GM12865 (cell line): ENCODE data around the gene SLC12A7.
"Not testable (repeated sequence)": the region's sequence is repeated elsewhere in the genome, so short reads cannot be mapped to it uniquely, and the experiment has no call there.

ENCODE experiments used
- DNase-seq: peaks from one replicate; pipeline ENCODE4 v3.0.0; 2010; ENCODE audit warnings: low read depth
- H3K4me3 ChIP-seq: 2 replicates; pipeline ENCODE4 v1.5.1; 2011; ENCODE audit warnings: mild to moderate bottlenecking, low read depth, low read length, control low read depth
- CTCF ChIP-seq: IDR thresholded peaks from 2 replicates; pipeline ENCODE4 v1.5.1; 2011; ENCODE audit warnings: low read length, control low read depth, low read depth, inconsistent platforms; ENCODE audit not compliant: insufficient read depth; ENCODE audit errors: missing control alignments

SLC12A7 gene

GRCh38 chr5:1100664-1101574, 10.9 kb downstream of the SLC12A7 start:
- no peak overlapping the region for H3K4me3 ChIP-seq
- no peak for TF ChIP-seq CTCF

GRCh38 chr5:1099926-1100663, 11.8 kb downstream of the SLC12A7 start:
- no peak for TF ChIP-seq CTCF
- no peak overlapping the region for H3K4me3 ChIP-seq
- DNase-seq, result no peak

More at GRCh38 chr5:1100664-1101574, 10.9 kb downstream of the SLC12A7 start:
- DNase-seq, result no peak

GRCh38 chr5:1098986-1099597, 12.8 kb downstream of the SLC12A7 start:
- no peak overlapping the region for H3K4me3 ChIP-seq
- no peak for DNase-seq
- no peak for TF ChIP-seq CTCF

- DNase-seq, H3K4me3 ChIP-seq: not testable (repeated sequence)
Observed at GRCh38 chr5:1097988-1098385, 13.9 kb downstream of the SLC12A7 start.

GRCh38 chr5:1097381-1097987, 14.4 kb downstream of the SLC12A7 start:
- TF ChIP-seq CTCF, result no peak
- H3K4me3 ChIP-seq, result no peak overlapping the region

GRCh38 chr5:1096838-1097237, 15.0 kb downstream of the SLC12A7 start:
- H3K4me3 ChIP-seq, result no peak overlapping the region
- DNase-seq, result no peak

More at GRCh38 chr5:1097381-1097987, 14.4 kb downstream of the SLC12A7 start:
- no peak for DNase-seq

More at GRCh38 chr5:1096838-1097237, 15.0 kb downstream of the SLC12A7 start:
- TF ChIP-seq CTCF, result no peak
